22Rv1 (cell line): ENCODE results near the gene SEC14L2.
A peak's percentile ranks its signal among the peaks of the same experiment; 100 is the strongest.

Source experiments
- H3K27ac ChIP-seq: fragments of 450-650 bp; 2 replicates; pipeline ENCODE4 v1.5.1; 2017
- ZFX ChIP-seq: fragments of 450-650 bp; IDR thresholded peaks from 2 replicates; pipeline ENCODE4 v1.6.1; 2017; ENCODE audit warnings: antibody characterized with exemption, borderline replicate concordance
- TF ChIP-seq, protein P1 (sequence below): fragments of 450-650 bp; IDR thresholded peaks from 2 replicates; pipeline ENCODE4 v1.5.1; 2017; ENCODE audit warnings: mild to moderate bottlenecking

Gene SEC14L2

DNA sequence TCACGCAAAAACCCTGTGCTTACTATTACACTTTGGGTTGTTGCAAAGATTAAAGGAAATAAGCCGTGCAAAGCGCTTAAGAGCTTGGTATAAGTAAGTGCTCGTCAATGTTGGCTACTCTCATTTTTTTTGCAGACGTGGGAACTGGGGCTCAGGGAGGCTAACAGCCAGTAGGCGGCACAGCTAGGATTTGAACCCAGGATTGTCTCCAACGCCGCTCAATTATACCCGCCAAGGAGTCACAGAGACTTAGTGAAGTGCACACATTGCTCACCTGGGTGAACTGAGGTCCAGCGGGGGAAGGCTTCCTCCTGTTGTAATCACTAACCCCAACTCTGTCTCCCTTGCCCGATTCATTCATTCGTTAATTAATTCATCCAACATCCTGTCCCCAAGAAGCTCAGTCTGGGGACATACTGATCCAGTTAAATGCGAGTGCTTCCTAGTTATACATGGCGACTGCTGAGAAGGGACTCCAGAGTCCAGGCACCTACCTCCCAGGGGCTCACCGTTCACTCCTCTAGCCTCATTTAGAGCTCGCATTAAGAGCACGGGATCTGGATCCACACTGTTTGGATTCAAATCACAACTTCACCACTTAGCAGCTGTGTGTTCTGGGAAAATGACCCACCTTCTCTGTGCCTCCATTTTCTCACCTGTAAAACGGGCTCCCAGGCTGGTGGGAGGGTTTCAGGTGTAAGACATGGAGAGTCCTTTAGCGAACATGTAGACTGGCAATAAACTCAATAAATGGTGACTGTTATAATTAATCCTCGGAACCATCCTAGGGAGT lies 27.9 kb downstream of the SEC14L2 start:
- no peak for TF ChIP-seq ZFX
- TF ChIP-seq, protein P1, sequence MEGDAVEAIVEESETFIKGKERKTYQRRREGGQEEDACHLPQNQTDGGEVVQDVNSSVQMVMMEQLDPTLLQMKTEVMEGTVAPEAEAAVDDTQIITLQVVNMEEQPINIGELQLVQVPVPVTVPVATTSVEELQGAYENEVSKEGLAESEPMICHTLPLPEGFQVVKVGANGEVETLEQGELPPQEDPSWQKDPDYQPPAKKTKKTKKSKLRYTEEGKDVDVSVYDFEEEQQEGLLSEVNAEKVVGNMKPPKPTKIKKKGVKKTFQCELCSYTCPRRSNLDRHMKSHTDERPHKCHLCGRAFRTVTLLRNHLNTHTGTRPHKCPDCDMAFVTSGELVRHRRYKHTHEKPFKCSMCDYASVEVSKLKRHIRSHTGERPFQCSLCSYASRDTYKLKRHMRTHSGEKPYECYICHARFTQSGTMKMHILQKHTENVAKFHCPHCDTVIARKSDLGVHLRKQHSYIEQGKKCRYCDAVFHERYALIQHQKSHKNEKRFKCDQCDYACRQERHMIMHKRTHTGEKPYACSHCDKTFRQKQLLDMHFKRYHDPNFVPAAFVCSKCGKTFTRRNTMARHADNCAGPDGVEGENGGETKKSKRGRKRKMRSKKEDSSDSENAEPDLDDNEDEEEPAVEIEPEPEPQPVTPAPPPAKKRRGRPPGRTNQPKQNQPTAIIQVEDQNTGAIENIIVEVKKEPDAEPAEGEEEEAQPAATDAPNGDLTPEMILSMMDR: no peak
- peak overlapping the region; percentile 98 for H3K27ac ChIP-seq

DNA sequence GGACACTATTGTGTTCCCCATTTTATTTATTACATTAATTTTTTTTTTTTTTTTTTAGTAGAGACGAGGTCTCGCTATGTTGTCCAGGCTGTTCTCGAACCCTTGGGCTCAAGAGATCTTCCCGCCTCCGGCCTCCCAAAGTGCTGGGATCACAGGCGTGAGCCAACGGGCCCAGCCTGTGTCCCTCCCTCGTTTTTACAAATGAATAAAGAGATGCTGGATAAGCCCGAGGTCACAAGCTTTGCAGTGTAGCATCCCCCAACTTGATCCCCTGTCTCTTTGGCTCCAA lies 28.5 kb downstream of the SEC14L2 start:
- H3K27ac ChIP-seq: peak overlapping the region; percentile 98

DNA sequence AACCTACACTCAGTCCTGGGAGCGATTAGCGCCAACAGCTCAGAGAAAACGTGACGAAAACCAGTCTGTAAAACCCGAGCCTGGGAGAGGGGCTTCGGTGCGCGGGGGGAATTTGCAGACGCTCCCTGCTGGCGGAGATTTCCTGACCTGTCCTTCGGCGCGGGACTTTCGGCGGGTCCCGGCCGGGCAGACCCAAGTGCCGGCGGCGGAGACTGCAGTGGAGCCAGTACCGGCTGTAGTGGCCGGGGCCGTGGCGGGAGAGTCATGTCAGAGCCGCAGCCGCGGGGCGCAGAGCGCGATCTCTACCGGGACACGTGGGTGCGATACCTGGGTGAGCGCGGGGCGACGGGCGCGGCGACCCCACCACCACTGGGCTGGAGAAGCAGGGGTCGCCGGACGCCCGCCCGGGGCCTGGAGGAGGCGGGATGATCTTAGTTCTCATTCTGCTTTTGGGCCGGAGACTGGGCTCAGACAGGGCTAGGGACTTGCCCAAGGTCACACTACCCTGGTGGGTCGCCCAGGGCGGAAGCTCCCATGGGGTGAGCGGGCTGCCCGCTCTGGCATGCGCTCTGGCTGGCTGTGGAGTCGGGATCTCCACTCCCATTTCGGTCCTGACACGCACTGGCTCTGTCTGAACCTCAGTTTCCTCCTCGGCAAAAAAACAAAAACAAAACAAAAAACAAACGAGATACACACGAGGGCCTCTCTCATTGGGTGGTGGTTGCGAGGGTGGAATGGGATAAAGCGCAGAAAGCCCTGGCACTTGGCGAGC lies 29.0 kb downstream of the SEC14L2 start, which contains the start of gene MTFP1:
Gene MTFP1 (plus strand): TSS at position 153 of the 772 bp plus-strand sequence. CDS start 112 bp downstream, at position 265.
- TF ChIP-seq, protein P1: no peak
- TF ChIP-seq ZFX: no peak
- peak within 1 kb of the TSS; percentile 98 for H3K27ac ChIP-seq

More for the DNA sequence above, 28.5 kb downstream of the SEC14L2 start:
- TF ChIP-seq ZFX: no peak
- TF ChIP-seq, protein P1: no peak

DNA sequence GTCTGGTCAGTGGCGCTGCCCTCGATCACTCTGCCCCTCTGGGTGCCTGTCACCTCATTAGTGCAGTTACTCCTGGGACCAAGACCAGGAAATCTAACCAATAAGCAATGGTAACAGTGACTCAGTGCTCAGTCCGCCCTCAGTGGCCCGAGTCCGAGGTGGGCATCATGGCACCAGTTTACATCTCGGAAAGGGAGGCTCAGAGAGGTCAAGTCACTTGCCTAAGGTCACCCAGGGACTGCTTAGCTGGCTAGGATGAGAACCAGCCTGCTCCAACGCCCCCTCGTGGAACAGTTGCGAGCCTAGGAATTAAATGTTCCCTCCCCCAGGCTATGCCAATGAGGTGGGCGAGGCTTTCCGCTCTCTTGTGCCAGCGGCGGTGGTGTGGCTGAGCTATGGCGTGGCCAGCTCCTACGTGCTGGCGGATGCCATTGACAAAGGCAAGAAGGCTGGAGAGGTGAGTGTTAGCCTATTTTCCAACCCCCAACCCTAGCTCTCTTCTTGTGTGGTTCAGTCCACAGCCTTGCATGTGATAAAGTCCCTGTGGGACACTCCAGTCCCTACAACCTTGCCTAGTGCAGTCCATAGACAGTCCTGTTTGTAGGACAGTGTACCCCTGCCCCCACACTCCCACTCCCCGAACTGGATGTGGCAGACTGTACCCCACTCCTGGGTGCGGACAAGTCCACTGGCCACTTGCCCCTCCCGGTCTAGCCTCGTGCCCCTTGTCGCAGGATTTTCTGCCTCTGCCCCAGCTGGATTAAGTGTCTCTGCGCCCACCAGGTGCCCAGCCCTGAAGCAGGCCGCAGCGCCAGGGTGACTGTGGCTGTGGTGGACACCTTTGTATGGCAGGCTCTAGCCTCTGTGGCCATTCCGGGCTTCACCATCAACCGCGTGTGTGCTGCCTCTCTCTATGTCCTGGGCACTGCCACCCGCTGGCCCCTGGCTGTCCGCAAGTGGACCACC lies 29.9 kb downstream of the SEC14L2 start:
- no peak for TF ChIP-seq ZFX
- TF ChIP-seq, protein P1: peak; percentile 88
- H3K27ac ChIP-seq: peak overlapping the region; percentile 98

DNA sequence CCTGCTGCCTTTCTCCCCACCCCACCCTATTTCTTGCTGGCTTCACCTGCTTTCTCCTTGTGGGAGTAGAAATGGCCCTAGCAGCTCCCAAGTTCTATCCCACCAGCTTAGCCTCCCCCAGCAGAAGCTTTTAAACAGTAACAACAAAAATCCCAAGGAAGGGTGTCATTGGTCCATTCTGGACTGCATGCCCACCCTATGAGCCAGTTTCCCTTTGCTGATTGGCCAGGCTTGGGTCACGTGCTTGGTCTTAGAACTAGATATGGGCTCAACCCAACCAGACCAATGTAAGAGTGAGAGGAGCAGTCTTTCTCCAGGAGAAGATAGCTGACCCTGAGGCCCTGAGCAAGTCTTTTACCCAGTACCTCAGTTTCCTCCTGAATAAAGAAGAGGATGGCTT lies 31.1 kb downstream of the SEC14L2 start:
- H3K27ac ChIP-seq: no peak overlapping the region
- TF ChIP-seq, protein P1: no peak
- no peak for TF ChIP-seq ZFX

DNA sequence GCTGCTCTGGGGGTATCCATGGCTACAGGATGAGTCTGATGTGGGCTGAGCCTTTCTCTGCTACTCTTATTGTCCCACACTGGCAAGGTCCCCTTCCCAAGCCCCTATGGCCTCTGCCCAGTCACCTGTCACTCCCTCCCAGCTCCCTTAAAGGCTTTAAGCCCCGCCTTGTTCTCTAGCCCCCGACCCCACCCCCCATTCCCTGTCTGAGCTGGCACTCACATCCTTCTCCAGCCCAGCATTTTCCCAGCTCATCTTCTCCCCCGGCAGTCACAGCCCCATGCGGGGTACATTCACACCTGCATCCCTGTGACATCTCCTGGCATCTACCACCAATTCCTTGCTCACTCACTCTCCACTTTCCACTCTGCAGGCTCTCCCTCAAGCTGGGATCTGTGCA lies 33.1 kb downstream of the SEC14L2 start:
- no peak for TF ChIP-seq ZFX
- TF ChIP-seq, protein P1: no peak
- H3K27ac ChIP-seq: no peak overlapping the region
